Heart right ventricle (tissue), 16 donors: ENCODE results near the gene PPP1CC. TPM values are rescaled to one million over a fixed set of nuclear protein-coding genes. Genes with fewer than 3 reads are reported as not detected.

Experiments used
- ATAC-seq, 8 donors: fragments of 200-7000 bp; cut with Tn5 transposase; one replicate each; pipeline ENCODE4 v1.9.1; 2020; ENCODE audit warnings: mild to moderate bottlenecking in 8 of 8, moderate library complexity in 8 of 8, moderate number of reproducible peaks in 1 of 8
- DNase-seq, 2 donors: peaks; one replicate each; pipeline ENCODE4 v3.0.0-alpha.2; 2020
- H3K27ac ChIP-seq, 10 donors: fragments of 200-600 bp; sonication (generic) in 2 of 10; one replicate each; pipeline versions ENCODE4 v1.5.0 to v1.8.0; 2020 to 2022; ENCODE audit warnings: mild to moderate bottlenecking in 3 of 10
- H3K27me3 ChIP-seq, 7 donors: fragments of 200-600 bp; one replicate each; pipeline ENCODE4 v1.8.0; 2021 to 2022; ENCODE audit warnings: mild to moderate bottlenecking in 2 of 7
- H3K36me3 ChIP-seq, 9 donors: fragments of 200-600 bp; sonication (generic) in 1 of 9; one replicate each; pipeline versions ENCODE4 v1.5.0 to v1.8.0; 2020 to 2022; ENCODE audit warnings: mild to moderate bottlenecking in 2 of 9
- H3K4me1 ChIP-seq, 9 donors: fragments of 200-600 bp; sonication (generic) in 1 of 9; one replicate each; pipeline versions ENCODE4 v1.5.0 to v1.8.0; 2020 to 2022; ENCODE audit warnings: mild to moderate bottlenecking in 4 of 9
- H3K4me3 ChIP-seq, 10 donors: fragments of 200-600 bp; sonication (generic) in 2 of 10; one replicate each; pipeline versions ENCODE4 v1.5.0 to v1.8.0; 2020 to 2022; ENCODE audit warnings: mild to moderate bottlenecking in 7 of 10, moderate library complexity in 2 of 10
- H3K9me3 ChIP-seq, 11 donors: fragments of 200-600 bp in 10 of 11; sonication (generic) in 2 of 11; one replicate each; pipeline versions ENCODE4 v1.5.0 to v1.8.0; 2013 to 2022; ENCODE audit warnings: mild to moderate bottlenecking in 2 of 11, control low read depth in 1 of 11, moderate library complexity in 1 of 11
- WGBS, 2 donors: extraction: QIAGEN DNeasy Blood & Tissue Kit; methylation state at CpG; one replicate each; pipeline ENCODE4 v1.1.7; 2013; ENCODE audit warnings: inconsistent platforms in 1 of 2; 5-methylcytosine and 5-hydroxymethylcytosine counted together
- intact Hi-C, 10 donors: fragments of 100-400 bp; cut with DNase I; formaldehyde crosslinking; loops; one replicate each; pipeline versions ENCODE4 v1.11.1 to v1.14.2; 2022
- polyA plus RNA-seq, 2 donors: library from polyadenylated mRNA; stranded (reverse); fragments of 200-250 nt; gene quantifications; one replicate each; pipeline ENCODE4 v1.2.3, GENCODE V29; 2013
- total RNA-seq, 10 donors: library from RNA; stranded (reverse); fragmentation: NEBNext Ultra II Directional in 3 of 10; extraction: Animal tissue kit (Norgen Biotek cat#: 25700) in 3 of 10; gene quantifications; one replicate each; pipeline versions ENCODE4 v1.2.1 to v1.2.4, GENCODE V29; 2021 to 2023
- TF ChIP-seq, protein P1 (sequence below), 9 donors: fragments of 200-600 bp; sonication (generic) in 2 of 9; IDR thresholded peaks; one replicate each; pipeline versions ENCODE4 v1.5.0 to v1.8.0; 2021 to 2022; ENCODE audit warnings: antibody characterized with exemption in 9 of 9, mild to moderate bottlenecking in 5 of 9, moderate library complexity in 1 of 9
- donor health status: Arrhythmogenic right ventricular cardiomyopathy.
- donor health status: ischemic (EF 13 %, LVEDD 7.1; RV severe dilation, severe dysfunction).
- donor health status: healthy with polysubstance abuse.
- donor health status: DM: no; HTN: yes; CAD: no.
- donor health status: DM: no; HTN: no; CAD: no.
- donor health status: ischemic (EF 25% LVEDD 6.9; RV normal size, moderate dysfunction).
- donor health status: ischemic (EF 25% LVEDD 5.7; RV mildly dilated, moderate dysfunction).
- donor health status: healthy.
- donor health status: DM: yes; HTN: yes; CAD: no.
- donor health status: Ischemic cardiomyopathy.
- donor health status: ischemic (EF 35%, LVEDD 5.7; RV mildly dilated, moderate dysfunction).
- donor health status: nonischemic (EF 11% LVEDD 7.7; RV severe dilation, severe dysfunction).
- donor health status: DM: yes; HTN: yes; CAD: no.
- donor health status: PGD.
- donor health status: ischemic (EF 29% LVEDD 5.4; RV normal size, mild dysfunction).
- donor health status: nonischemic (EF 23%, LVEDD 6.1; RV moderate dilation, normal function).

The PPP1CC gene
- total and polyA plus RNA-seq, 12 donors, result 66.0 to 248 (median 134) TPM

DNA sequence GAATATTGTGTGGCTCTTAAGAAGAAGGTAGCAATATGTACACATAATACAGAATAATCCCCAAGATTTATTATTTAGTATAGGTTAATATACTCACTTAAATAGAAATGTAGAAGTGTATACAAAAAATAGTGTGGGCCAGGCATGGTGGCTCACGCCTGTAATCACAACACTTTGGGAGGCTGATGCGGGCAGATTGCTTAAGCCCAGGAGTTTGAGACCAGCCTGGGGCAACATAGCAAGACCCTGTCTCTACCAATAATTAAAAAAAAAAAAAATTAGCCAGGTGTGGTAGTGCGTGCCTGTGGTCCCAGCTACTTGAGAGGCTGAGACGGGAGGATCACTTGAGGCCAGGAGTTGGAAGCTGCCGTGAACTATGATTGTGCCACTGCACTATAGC is 38.5 kb downstream of the PPP1CC start:
- 96 to 98% methylated on average over 5 of the region's 5 CpGs for WGBS, 2 donors
- no peak for DNase-seq
- no peaks in the 10 kb centered on the region for H3K36me3 ChIP-seq
- H3K4me3 ChIP-seq, result no peak overlapping the region
- no peak overlapping the region for H3K27ac ChIP-seq
- ATAC-seq, result no peak
- intact Hi-C loops, result loop anchor here in 1 of 10 donors (5.0 kb wide), 1 partner anchor 123 kb away; no protein-coding TSS in a partner anchor
- H3K9me3 ChIP-seq, result no peaks in the 10 kb centered on the region
- TF ChIP-seq, protein P1, sequence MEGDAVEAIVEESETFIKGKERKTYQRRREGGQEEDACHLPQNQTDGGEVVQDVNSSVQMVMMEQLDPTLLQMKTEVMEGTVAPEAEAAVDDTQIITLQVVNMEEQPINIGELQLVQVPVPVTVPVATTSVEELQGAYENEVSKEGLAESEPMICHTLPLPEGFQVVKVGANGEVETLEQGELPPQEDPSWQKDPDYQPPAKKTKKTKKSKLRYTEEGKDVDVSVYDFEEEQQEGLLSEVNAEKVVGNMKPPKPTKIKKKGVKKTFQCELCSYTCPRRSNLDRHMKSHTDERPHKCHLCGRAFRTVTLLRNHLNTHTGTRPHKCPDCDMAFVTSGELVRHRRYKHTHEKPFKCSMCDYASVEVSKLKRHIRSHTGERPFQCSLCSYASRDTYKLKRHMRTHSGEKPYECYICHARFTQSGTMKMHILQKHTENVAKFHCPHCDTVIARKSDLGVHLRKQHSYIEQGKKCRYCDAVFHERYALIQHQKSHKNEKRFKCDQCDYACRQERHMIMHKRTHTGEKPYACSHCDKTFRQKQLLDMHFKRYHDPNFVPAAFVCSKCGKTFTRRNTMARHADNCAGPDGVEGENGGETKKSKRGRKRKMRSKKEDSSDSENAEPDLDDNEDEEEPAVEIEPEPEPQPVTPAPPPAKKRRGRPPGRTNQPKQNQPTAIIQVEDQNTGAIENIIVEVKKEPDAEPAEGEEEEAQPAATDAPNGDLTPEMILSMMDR (IDR thresholded peaks at IDR 0.05), result no peak
- H3K27me3 ChIP-seq, result no peaks in the 10 kb centered on the region
- peaks cover under 1 to 5% (median 3%) of the 10 kb centered on the region in 9 donors for H3K4me1 ChIP-seq

DNA sequence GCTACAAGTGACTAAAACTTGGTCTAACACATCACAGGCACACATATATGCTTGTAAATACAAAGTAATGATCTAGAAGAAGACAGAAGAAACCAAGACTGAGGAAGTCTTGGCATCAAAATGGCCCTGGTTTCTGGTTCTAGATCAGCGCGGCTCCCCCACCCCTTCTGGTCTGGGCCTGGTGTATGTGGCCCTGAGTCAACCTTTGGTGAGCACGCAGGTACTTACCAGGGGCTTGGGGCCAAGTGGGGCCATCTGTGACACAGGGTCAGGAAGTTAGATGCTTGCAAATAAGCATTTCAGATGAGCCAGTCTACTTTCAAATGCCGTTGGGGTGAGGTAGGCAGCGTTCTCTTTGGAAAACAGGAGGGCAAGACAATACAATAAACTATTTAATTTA is 40.6 kb downstream of the PPP1CC start:
- 92 to 93% methylated on average over 5 of the region's 5 CpGs for WGBS, 2 donors
- Histone ChIP-seq H3K4me1 (peaks cover 9 to 26% (median 20%) of the 10 kb centered on the region in 9 donors), H3K4me3 (no peak overlapping the region), H3K27ac (no peak overlapping the region), H3K27me3 (no peaks in the 10 kb centered on the region), H3K36me3 (no peaks in the 10 kb centered on the region), H3K9me3 (no peaks in the 10 kb centered on the region)
- intact Hi-C loops, result loop anchor here in 1 of 10 donors (5.0 kb wide), 1 partner anchor 125 kb away; no protein-coding TSS in a partner anchor
- TF ChIP-seq, protein P1 (IDR thresholded peaks at IDR 0.05), result no peak
- no peak for DNase-seq
- no peak for ATAC-seq

DNA sequence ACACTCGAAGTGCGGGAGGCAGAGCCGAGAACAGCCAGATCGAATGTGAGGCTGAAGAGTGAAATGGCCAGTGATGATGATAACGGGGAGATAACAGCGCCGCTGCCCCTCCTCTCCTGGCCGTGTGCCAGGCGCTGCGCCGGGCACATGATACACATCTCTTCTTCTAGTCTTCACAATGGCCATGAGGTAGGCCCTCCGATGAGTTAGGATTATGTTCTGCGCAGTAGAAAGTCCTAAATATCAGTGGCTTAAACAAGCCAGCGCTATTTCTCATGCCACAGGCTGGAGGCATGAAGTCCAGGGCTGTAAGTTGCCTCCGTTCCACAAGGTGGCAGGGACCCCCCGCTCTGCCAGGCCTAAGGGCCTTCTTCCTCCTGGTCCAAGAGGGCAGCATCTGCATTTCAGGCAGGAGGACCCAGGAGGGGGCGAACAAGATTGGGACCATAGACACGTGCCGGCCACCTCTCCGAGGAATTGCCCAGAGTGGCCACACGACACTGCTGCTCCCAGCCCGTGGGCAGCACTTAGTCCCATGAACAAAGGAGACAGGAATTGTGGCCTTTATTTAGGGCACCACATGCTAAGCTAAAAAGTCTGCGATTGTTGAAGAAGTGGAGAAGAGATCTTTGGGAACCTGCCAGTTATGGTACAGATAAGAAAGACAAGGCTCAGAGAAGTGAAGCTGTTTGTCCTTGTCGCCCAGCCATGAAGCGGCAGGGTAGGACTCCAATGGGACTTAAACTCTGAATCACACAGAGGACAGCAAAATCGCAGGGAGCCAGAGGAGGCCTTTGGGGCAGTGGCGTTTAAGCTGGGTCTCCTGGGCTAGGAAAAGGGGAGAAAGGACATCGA is 42.9 kb downstream of the PPP1CC start:
- DNase-seq (peak in 1 of 2 donors; percentile 28), ATAC-seq (peak in 2 of 8 donors; percentile 11 to 13)
- Histone ChIP-seq H3K4me1 (peaks cover 9 to 39% (median 21%) of the 10 kb centered on the region in 9 donors), H3K4me3 (peak overlapping the region in 2 of 10 donors; percentile 3 to 8), H3K27me3 (no peaks in the 10 kb centered on the region), H3K36me3 (no peaks in the 10 kb centered on the region), H3K9me3 (no peaks in the 10 kb centered on the region), H3K27ac (peak overlapping the region in 5 of 10 donors; percentile 0 to 73 (median 47))
- TF ChIP-seq, protein P1 (IDR thresholded peaks at IDR 0.05), result peak in 6 of 9 donors; percentile 8 to 34 (median 22)
- 69 to 73% methylated on average over 28 of the region's 28 CpGs for WGBS, 2 donors
- intact Hi-C loops, result loop anchor here in 7 of 10 donors (2.0 to 10.0 kb wide), 11 partner anchors 42 to 235 kb away; partner anchors contain the start of genes TCTN1 (in 5 of the 7), FAM216A (in 1 of the 7), GPN3 (in 1 of the 7) and PPP1CC (in 1 of the 7)

DNA sequence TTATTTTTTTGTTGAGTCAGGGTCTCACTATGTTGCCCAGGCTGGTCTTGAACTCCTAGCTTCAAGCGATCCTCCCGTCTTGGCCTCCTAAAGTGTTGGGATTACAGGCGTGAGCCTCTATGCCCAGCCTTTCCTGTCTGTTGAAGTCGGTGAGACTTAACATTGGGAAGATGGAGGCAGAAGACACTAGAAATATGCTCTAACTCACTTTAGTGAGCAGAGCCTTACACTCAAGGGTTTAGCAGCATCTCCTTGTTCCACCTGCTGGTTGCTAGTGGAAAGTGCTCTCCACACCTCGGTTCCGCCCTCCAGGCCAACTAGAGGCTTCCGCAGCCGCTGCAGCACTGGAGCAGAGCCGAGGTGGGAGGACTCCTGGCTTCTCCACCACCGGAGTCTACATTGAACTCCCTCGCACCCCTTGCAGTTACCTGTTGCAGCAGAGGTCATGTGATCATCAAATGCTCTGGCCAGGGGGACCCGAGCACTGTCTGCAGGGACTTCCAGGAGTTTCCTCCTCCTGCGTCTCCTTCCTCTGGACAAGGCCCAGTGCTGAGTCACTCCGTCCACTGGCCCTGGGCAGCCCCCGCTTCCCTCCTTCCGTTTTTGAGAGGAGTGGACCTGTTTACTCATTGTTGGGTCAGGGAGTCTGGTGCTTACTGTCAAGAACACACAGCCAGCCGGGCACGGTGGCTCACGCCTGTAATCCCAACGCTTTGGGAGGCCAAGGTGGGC is 44.4 kb downstream of the PPP1CC start:
- peak overlapping the region in 8 of 10 donors; percentile 21 to 73 (median 52) for H3K27ac ChIP-seq
- peak overlapping the region in 5 of 10 donors; percentile 23 to 44 (median 31) for H3K4me3 ChIP-seq
- peaks cover 9 to 54% (median 28%) of the 10 kb centered on the region in 9 donors for H3K4me1 ChIP-seq
- DNase-seq, result peak; percentile 79 to 84
- no peaks in the 10 kb centered on the region for H3K27me3 ChIP-seq
- no peaks in the 10 kb centered on the region for H3K36me3 ChIP-seq
- TF ChIP-seq, protein P1 (IDR thresholded peaks at IDR 0.05), result peak; percentile 48 to 89 (median 76)
- WGBS, 2 donors, result 33 to 40% methylated on average over 20 of the region's 20 CpGs
- no peaks in the 10 kb centered on the region for H3K9me3 ChIP-seq
- peak; percentile 68 to 91 (median 86) for ATAC-seq
- intact Hi-C loops, result loop anchor here in 8 of 10 donors (1.0 to 10.0 kb wide), 11 partner anchors 44 to 248 kb away; partner anchors contain the start of genes TCTN1 (in 5 of the 8), ARPC3 (in 2 of the 8), FAM216A (in 1 of the 8) and GPN3 (in 1 of the 8)
